ENCODE data around the gene SLC34A2. TPM values are rescaled to one million over a fixed set of nuclear protein-coding genes. Genes with fewer than 3 reads are reported as not detected.

The SLC34A2 gene
- total RNA-seq, 1 donor from 2014 or later: 0.32 TPM

DNA sequence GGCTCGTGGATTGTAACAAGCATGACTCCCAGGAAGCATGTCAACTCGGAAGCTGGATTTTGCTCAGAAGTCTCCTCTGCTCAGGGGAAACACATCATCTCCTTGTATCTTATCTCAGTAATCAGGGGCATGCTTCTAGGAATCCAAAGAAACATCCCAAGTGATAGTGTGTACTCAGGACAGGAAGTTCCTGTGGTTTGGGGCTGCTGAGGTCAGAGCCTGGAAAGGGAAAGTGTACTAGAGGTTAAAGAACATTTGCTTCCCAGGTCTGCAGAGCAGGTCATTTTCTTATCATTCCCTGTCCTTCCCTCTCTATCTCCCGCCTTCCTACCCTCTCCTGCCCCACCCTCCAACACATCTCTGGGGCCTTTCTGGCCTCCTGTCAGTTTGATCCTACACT is 38.8 kb downstream of the SLC34A2 start:
- Mint-ChIP-seq H3K36me3 (ENCODE audit: low read depth, unreplicated experiment) (peaks cover 4% of the 10 kb centered on the region), H3K9me3 (ENCODE audit: unreplicated experiment) (peaks cover 17% of the 10 kb centered on the region), H3K27ac (ENCODE audit: unreplicated experiment) (no peak overlapping the region), H3K4me3 (ENCODE audit: unreplicated experiment) (no peak overlapping the region), H3K4me1 (ENCODE audit: low read depth, unreplicated experiment) (peaks cover 5% of the 10 kb centered on the region), H3K27me3 (ENCODE audit: low read depth, unreplicated experiment) (peaks cover 35% of the 10 kb centered on the region)
- Histone ChIP-seq H3K9me3 (ENCODE audit: insufficient read depth, low read depth, low read length) (peaks cover 3% of the 10 kb centered on the region), H4K20me1 (ENCODE audit: insufficient read depth, low read length) (no peaks in the 10 kb centered on the region), H3K27ac (ENCODE audit: low read depth, low read length) (no peak overlapping the region), H2AFZ (ENCODE audit: low read depth, low read length) (no peak overlapping the region), H3K27me3 (ENCODE audit: insufficient read depth, low read length) (no peaks in the 10 kb centered on the region), H3K4me3 (ENCODE audit: insufficient read depth, low read depth, low read length) (no peak overlapping the region), H3K79me2 (ENCODE audit: insufficient read depth, low read length) (no peaks in the 10 kb centered on the region), H3K36me3 (ENCODE audit: insufficient read depth, low read length) (no peaks in the 10 kb centered on the region), H3K4me1 (ENCODE audit: insufficient read depth, low read length) (no peaks in the 10 kb centered on the region), H3K4me2 (ENCODE audit: low read length) (no peak overlapping the region), H3K9ac (ENCODE audit: low read length) (no peak overlapping the region)
- no peak for TF ChIP-seq EZH2 (IDR thresholded peaks at IDR 0.05; ENCODE audit: insufficient read depth, low read length)
- TF ChIP-seq, protein P1, sequence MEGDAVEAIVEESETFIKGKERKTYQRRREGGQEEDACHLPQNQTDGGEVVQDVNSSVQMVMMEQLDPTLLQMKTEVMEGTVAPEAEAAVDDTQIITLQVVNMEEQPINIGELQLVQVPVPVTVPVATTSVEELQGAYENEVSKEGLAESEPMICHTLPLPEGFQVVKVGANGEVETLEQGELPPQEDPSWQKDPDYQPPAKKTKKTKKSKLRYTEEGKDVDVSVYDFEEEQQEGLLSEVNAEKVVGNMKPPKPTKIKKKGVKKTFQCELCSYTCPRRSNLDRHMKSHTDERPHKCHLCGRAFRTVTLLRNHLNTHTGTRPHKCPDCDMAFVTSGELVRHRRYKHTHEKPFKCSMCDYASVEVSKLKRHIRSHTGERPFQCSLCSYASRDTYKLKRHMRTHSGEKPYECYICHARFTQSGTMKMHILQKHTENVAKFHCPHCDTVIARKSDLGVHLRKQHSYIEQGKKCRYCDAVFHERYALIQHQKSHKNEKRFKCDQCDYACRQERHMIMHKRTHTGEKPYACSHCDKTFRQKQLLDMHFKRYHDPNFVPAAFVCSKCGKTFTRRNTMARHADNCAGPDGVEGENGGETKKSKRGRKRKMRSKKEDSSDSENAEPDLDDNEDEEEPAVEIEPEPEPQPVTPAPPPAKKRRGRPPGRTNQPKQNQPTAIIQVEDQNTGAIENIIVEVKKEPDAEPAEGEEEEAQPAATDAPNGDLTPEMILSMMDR (IDR thresholded peaks at IDR 0.05; ENCODE audit: insufficient read depth, low read depth, low read length): no peak
- DNase-seq (ENCODE audit: low read depth) (no peak), FAIRE-seq (no peak)

DNA sequence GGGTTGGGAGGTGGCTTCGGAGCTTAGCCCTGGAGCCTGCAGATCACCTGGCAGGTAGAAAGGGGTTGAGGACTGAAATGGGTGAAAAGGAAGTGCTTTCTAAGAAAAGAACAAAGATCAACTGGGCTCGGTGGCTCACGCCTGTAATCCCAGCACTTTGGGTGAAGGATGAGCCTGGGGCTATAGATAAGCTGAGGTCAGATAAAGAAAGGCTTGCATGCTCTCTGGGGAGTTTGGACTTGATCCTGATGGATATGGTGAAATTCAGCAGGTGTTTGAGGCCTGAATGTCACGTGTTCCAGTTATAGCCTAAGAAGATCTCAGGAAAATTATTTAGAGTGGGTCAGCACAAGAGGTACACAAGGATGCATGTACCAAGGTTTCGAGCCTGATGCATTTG is 40.8 kb downstream of the SLC34A2 start:
- FAIRE-seq (no peak), DNase-seq (ENCODE audit: low read depth) (no peak)
- H3K27ac Mint-ChIP-seq (ENCODE audit: unreplicated experiment): no peak overlapping the region
- Histone ChIP-seq H3K9me3 (ENCODE audit: insufficient read depth, low read depth, low read length) (peaks cover under 1% of the 10 kb centered on the region), H3K36me3 (ENCODE audit: insufficient read depth, low read length) (no peaks in the 10 kb centered on the region), H2AFZ (ENCODE audit: low read depth, low read length) (no peak overlapping the region), H3K27ac (ENCODE audit: low read depth, low read length) (no peak overlapping the region), H3K4me2 (ENCODE audit: low read length) (no peak overlapping the region), H3K4me3 (ENCODE audit: insufficient read depth, low read depth, low read length) (no peak overlapping the region), H3K9ac (ENCODE audit: low read length) (no peak overlapping the region), H4K20me1 (ENCODE audit: insufficient read depth, low read length) (no peaks in the 10 kb centered on the region), H3K79me2 (ENCODE audit: insufficient read depth, low read length) (no peaks in the 10 kb centered on the region), H3K27me3 (ENCODE audit: insufficient read depth, low read length) (no peaks in the 10 kb centered on the region), H3K4me1 (ENCODE audit: insufficient read depth, low read length) (no peaks in the 10 kb centered on the region)
- no peaks in the 10 kb centered on the region for H3K36me3 Mint-ChIP-seq (ENCODE audit: low read depth, unreplicated experiment)
- H3K9me3 Mint-ChIP-seq (ENCODE audit: unreplicated experiment): peaks cover 9% of the 10 kb centered on the region
- H3K27me3 Mint-ChIP-seq (ENCODE audit: low read depth, unreplicated experiment): peaks cover 48% of the 10 kb centered on the region
- H3K4me3 Mint-ChIP-seq (ENCODE audit: unreplicated experiment): no peak overlapping the region
- TF ChIP-seq, protein P1 (IDR thresholded peaks at IDR 0.05; ENCODE audit: insufficient read depth, low read depth, low read length): no peak
- TF ChIP-seq EZH2 (IDR thresholded peaks at IDR 0.05; ENCODE audit: insufficient read depth, low read length): no peak
- H3K4me1 Mint-ChIP-seq (ENCODE audit: low read depth, unreplicated experiment): peaks cover 5% of the 10 kb centered on the region

DNA sequence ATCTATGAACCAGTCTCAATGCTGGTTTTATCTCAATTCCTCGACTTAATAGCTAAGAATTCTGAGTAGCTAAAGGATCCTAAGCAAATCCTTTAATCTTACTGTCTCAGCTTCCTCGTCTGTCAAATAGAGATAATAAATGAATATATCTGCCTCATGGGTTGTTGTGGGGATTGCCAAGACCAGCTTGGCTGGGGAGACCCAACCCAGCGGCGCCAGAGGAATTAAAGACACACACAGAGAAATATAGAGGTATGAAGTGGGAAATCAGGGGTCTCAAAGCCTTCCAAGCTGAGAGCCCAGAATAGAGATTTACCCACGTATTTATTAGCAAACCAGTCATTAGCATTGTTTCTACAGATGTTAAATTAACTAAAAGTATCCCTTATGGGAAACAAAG is 41.9 kb downstream of the SLC34A2 start:
- no peak overlapping the region for H3K4me2 ChIP-seq (ENCODE audit: low read length)
- Mint-ChIP-seq H3K9me3 (ENCODE audit: unreplicated experiment) (peaks cover 8% of the 10 kb centered on the region), H3K27me3 (ENCODE audit: low read depth, unreplicated experiment) (peaks cover 50% of the 10 kb centered on the region), H3K27ac (ENCODE audit: unreplicated experiment) (no peak overlapping the region), H3K36me3 (ENCODE audit: low read depth, unreplicated experiment) (no peaks in the 10 kb centered on the region), H3K4me1 (ENCODE audit: low read depth, unreplicated experiment) (peaks cover 5% of the 10 kb centered on the region), H3K4me3 (ENCODE audit: unreplicated experiment) (no peak overlapping the region)
- no peaks in the 10 kb centered on the region for H3K79me2 ChIP-seq (ENCODE audit: insufficient read depth, low read length)
- no peak for TF ChIP-seq EZH2 (IDR thresholded peaks at IDR 0.05; ENCODE audit: insufficient read depth, low read length)
- TF ChIP-seq, protein P1 (IDR thresholded peaks at IDR 0.05; ENCODE audit: insufficient read depth, low read depth, low read length): no peak
- no peak overlapping the region for H3K9ac ChIP-seq (ENCODE audit: low read length)
- no peak overlapping the region for H3K27ac ChIP-seq (ENCODE audit: low read depth, low read length)
- no peak for FAIRE-seq
- DNase-seq (ENCODE audit: low read depth): no peak
- H3K27me3 ChIP-seq (ENCODE audit: insufficient read depth, low read length): no peaks in the 10 kb centered on the region
- no peaks in the 10 kb centered on the region for H3K4me1 ChIP-seq (ENCODE audit: insufficient read depth, low read length)
- no peak overlapping the region for H2AFZ ChIP-seq (ENCODE audit: low read depth, low read length)
- H3K36me3 ChIP-seq (ENCODE audit: insufficient read depth, low read length): no peaks in the 10 kb centered on the region
- no peaks in the 10 kb centered on the region for H4K20me1 ChIP-seq (ENCODE audit: insufficient read depth, low read length)
- H3K9me3 ChIP-seq (ENCODE audit: insufficient read depth, low read depth, low read length): no peaks in the 10 kb centered on the region
- no peak overlapping the region for H3K4me3 ChIP-seq (ENCODE audit: insufficient read depth, low read depth, low read length)
